Sciatic nerve (tissue), 2 donors: ENCODE data around the gene PTPN14. TPM values are rescaled to one million over a fixed set of nuclear protein-coding genes. Genes with fewer than 3 reads are reported as not detected.
A peak's percentile ranks its signal among the peaks of the same experiment; 100 is the strongest.
"Not testable (repeated sequence)": the region's sequence is repeated elsewhere in the genome, so short reads cannot be mapped to it uniquely, and the experiment has no call there.

Source experiments
- ATAC-seq: fragments of 200-7000 bp; cut with Tn5 transposase; one replicate; pipeline ENCODE4 v1.9.1; 2020; ENCODE audit warnings: mild to moderate bottlenecking, moderate library complexity
- DNase-seq: peaks from one replicate; pipeline ENCODE4 v3.0.0-alpha.2; 2020; ENCODE audit warnings: low spot score
- intact Hi-C: fragments of 100-400 bp; cut with DNase I; formaldehyde crosslinking; loops from one replicate; pipeline ENCODE4 v1.14.2; 2022
- total RNA-seq: library from RNA; stranded (reverse); fragmentation: NEBNext Ultra II Directional; extraction: Animal tissue kit (Norgen Biotek cat#: 25700); gene quantifications from one replicate; pipeline ENCODE4 v1.2.1, GENCODE V29; 2021
- donor health status: DM: no; HTN: no; CAD: no.
- donor health status: DM: no; HTN: no; CAD: no.

The PTPN14 gene
- total RNA-seq, 1 donor from 2014 or later: 85.9 TPM

DNA sequence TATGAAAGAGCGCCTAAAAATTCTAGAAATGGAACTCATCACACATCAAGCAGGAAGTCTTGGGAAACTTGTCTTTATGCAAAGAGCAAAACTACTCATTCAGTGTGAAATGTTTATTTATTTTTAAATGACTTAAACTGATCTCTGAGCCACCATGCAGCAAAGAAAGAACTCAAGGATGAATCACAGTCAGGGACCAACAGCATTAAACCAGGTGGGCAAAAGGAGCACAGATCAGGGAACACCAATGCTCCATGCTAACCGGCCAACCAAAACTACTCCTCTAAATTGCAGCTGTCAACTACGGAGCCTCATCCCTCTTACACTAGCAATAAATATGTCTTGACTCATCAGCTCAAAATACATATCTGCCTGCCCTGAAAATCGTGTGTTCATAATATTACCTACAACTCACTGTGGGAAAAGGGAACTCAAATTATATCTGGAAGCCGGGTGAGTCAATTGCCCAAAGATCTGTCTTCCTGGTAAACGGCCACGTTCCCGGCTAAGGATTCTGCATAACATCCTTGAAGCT is 129.2 kb downstream of the PTPN14 start:
- ATAC-seq (no peak), DNase-seq (no peak)
- intact Hi-C loops: no loop called here

DNA sequence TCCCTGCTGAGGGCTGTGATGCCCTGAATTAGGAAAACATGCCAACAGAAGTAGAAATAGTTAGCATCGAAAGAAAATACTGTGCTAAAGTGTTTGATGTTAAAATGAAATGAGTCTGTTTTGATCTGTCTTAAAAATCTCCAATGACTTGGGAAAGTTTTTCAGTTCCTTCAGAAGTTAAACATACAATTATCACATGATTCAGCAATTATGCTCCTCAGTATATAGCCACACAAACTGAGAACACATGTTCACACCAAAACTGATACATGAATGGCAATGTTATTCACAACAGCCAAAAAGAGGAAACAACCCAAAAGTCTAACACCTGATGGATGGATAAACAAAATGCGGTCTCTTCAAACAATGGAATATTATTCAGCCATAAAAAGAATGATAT is 130.6 kb downstream of the PTPN14 start:
- no peak for DNase-seq
- no peak for ATAC-seq
- intact Hi-C loops: no loop called here

GRCh38 chr1:214420341-214420740 is 131.1 kb downstream of the PTPN14 start:
- ATAC-seq (no peak), DNase-seq (no peak)
- intact Hi-C loops: no loop called here

DNA sequence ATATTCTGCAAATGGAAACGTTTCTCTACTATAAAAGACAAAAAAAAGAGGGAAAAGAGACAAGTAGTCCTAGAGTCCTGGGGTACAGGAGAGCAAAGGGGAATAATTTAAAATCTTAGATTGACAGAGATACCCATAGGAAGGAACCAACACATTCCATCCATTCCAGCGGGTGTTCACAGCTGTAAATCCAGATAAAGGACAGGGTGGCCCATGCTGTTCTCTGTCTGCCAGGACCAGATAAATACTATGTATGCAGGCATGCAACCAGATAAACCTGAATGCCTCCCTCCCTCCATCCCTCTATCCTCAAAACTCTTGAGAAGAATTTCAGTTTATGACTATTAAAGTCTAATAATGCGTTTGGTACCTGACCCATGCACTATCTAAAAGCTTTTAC is 131.8 kb downstream of the PTPN14 start:
- DNase-seq (no peak), ATAC-seq (no peak)
- intact Hi-C loops: no loop called here

GRCh38 chr1:214418391-214418790 is 133.0 kb downstream of the PTPN14 start:
- intact Hi-C loops: no loop called here
- DNase-seq (no peak), ATAC-seq (peak; percentile 12)

DNA sequence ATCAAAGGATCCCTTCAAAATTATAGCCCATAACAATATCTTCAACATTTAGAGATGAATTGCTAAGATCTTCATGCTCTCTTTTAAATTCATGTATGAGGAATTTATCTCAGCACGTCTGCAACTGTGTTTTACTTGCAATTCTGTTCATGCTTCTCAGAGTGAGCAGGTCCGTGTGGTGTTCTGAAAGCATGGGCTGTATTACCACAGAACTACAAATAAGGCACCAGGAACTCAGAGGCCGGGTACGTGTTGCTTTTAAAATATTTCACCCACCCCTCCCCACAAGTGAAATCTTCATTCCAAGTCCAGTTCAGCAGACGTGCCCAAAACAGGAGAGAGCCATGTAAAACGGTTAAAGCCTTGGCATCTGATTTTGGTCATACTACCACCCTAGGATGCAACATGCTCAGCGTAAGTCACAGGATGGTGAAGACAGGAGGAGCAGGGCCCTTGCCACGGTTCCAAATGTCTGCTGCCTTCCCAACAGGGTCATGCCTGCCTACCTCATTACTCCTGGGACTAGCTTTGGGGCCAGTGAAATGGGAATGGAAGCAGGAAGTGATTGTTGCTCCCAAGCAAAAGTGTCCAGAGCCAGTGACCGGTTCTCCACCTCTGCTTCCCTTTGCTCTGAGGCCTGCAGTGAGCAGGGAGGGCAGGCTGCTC is 133.7 kb downstream of the PTPN14 start:
- intact Hi-C loops: no loop called here
- ATAC-seq: peak; percentile 22
- DNase-seq: no peak

GRCh38 chr1:214416858-214417257 is 134.5 kb downstream of the PTPN14 start:
- ATAC-seq: no peak
- intact Hi-C loops: no loop called here
- DNase-seq: no peak

DNA sequence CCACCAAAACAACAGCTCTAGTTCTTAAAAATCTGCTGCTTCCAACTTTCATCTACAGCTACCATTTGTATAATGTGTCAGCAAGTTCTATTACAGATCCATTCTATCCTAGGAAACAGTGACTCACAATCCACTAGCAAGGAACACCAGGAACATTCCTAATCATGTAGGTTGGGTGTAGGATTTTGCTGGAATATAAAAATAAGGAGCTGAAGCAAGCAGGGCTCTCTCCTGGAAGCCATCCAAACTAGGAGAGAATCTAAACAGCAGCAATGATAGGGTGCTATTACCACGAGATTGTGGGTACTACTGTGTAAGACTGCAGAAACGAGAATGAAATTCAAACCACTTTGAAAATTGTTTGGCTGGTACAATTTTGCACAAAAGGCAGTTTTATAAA is 135.0 kb downstream of the PTPN14 start:
- ATAC-seq: peak; percentile 32
- intact Hi-C loops: no loop called here
- DNase-seq: no peak

GRCh38 chr1:214415131-214415530 is 136.3 kb downstream of the PTPN14 start:
- intact Hi-C loops: no loop called here
- DNase-seq: no peak

DNA sequence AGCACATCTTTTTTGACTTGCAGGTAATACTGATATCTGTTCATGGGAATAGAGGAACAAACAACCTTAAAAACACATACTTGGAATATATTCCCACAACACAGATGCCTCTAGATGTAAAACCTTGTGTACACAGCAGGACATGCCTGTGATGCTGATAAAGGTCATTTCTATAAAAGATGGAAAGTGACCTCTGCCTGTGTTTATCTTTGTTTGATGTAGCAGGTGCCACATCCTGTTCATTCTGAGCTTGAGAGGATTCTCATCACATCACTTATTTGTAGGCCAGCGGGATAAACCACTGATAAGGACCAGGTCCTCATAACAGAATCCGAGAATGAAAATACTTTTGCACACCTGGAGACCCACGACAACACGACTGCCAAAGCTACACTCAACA is 136.7 kb downstream of the PTPN14 start:
- intact Hi-C loops: no loop called here
- DNase-seq (no peak), ATAC-seq (no peak)

More at GRCh38 chr1:214415131-214415530, 136.3 kb downstream of the PTPN14 start:
- no peak for ATAC-seq

DNA sequence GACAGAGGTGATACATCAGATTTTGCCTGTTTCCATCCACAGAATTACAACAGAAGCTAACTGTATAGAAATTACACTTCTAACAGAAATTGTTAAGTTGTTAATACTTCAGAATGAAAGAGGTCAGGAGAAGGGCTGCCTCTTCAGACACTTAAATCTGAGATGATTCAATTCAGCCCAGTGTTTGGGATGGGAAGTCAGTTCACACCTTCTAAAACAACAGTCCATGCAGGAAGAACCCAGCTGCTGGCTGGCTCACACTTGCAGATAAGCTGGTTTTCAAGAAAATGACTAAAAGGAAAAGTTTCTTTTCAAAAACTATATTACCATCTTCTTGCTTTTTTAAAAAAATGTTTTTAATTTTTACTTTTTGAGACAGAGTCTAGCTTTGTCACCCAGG is 138.1 kb downstream of the PTPN14 start:
- ATAC-seq: no peak
- intact Hi-C loops: no loop called here
- DNase-seq: no peak

DNA sequence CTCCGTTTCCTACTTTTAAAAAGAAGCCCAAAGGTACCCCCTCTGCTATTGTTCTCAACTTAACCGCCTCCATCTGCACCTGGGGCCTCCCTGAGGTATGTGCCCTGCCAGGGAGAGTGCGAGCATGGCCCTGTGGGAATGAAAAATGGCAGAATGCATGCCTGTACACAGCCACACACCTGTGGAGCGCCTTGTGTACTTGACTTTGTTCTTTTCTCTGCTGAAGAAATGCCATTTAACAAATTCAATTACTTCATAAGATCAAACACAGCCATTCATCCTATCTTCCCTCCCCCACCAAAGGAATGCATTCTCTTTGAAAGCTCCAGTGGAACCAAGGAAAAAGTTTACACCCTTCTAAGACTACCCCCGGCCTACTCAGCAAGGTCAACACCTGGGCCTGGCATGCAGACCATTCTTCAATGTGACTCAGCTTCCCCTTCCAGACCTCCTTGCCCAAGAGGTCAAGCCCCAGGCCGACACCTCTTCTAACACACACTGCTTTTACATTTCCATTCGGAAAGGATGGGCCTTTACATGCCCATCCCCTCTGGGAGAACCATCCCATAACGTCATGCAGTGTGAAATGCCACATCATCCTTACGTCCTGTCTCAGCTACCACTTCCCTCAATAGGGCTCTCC is 146.7 kb downstream of the PTPN14 start:
- no peak for DNase-seq
- no peak for ATAC-seq
- intact Hi-C loops: no loop called here

- ATAC-seq (no peak), DNase-seq (no peak)
- intact Hi-C loops: no loop called here
These were observed 147.2 kb downstream of the PTPN14 start for GRCh38 chr1:214404154-214404553.

DNA sequence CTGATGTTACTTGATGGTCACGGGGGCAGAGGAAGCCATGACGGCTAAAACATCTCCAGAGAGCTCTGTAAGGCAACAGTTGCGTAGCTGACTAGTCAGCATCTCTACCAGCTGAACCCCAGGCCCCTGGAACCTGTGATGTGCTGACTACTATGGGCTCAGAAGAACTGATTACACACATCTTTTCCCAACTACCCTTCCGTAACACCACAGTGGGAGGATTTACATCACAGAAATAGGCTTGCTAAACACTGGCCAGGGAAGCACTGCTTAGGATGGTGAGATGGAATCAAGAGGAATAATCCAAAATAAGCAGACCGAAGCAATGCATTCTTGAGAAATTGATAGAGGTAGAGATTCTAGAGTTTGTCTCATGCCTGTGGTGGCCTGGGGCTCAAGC is 148.0 kb downstream of the PTPN14 start:
- ATAC-seq (no peak), DNase-seq (no peak)
- intact Hi-C loops: no loop called here

DNA sequence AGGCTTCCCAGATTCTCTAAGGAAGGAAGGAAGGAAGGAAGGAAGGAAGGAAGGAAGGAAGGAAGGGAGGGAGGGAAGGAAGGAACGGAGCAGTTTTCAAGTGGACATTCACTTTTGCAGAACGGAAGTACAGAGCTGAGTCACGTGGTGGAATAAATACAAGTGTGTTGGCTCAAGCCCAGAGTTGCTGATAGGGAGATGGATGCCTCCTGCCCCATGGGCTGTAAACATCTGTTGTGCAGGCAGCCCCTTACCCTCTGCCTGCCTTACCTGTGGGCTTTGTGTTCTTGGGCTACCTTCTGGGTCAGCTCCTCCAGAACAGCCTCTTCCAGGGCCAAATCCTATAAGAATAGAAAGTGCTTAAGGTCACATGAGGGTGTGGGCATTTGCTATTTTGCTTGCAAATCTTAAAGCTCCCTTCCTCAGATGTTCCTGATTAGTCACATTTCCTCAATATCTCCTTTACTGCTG is 148.8 kb downstream of the PTPN14 start:
- intact Hi-C loops: no loop called here
- ATAC-seq: no peak

DNA sequence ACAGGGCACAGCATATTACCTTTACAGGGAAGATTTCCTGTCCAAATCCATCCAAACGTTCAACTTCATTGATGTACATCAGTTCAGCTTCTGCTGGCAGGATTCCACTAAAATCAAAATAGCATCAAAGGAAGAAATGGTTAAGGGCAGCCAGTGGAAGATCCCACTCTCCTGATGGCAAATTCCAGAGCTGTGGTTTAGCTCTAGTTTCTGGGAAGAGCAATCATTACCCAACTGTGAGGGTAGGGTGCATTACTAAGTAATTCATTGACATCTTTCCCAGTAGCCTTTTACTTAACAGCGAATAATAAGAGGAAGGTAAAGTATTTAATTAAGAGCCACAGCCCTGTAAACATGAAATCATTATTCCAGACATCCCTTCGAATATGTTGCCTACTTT is 149.7 kb downstream of the PTPN14 start:
- DNase-seq (no peak), ATAC-seq (no peak)
- intact Hi-C loops: no loop called here

More for the DNA sequence above, 148.8 kb downstream of the PTPN14 start:
- no peak for DNase-seq

- intact Hi-C loops: no loop called here
- ATAC-seq (no peak), DNase-seq (no peak)
These were observed 151.3 kb downstream of the PTPN14 start for GRCh38 chr1:214400131-214400530.

DNA sequence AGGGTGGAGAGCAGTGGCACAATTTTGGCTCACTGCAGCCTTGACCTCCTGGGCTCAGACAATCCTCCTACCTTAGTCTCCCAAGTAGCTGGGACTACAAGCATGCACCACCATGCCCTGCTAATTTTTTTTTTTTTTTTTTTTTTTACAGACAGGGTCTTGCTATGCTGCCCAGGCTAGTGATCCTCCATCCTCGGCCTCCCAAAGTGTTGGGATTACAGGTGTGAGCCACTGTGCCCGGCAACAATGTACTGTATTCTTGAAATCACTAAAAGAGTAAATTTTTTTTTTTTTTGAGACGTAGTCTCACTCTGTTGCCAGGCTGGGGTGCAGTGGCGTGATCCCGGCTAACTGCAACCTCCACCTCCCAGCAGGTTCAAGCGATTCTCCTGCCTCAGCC is 152.9 kb downstream of the PTPN14 start:
- ATAC-seq: no peak
- no peak for DNase-seq
- intact Hi-C loops: no loop called here

DNA sequence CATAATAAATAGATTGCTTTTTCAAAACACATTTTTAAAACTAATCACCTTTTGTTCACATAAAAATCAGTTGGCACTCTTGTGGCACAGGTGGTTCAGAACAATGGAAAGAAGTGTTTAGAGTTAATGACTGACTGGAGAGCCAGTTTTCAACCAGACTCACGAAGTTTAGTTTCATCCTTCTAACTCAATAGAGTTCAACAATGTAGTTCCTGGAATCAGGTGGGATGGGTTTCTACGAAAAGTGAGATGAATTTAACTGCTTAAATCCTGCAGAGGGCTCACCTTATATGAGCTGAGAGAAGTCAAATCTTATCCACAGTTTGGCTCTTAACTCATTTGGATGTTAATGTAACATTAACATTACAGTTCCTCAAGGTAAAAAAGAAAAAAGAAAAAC is 153.9 kb downstream of the PTPN14 start:
- intact Hi-C loops: no loop called here
- DNase-seq: no peak
- no peak for ATAC-seq

DNA sequence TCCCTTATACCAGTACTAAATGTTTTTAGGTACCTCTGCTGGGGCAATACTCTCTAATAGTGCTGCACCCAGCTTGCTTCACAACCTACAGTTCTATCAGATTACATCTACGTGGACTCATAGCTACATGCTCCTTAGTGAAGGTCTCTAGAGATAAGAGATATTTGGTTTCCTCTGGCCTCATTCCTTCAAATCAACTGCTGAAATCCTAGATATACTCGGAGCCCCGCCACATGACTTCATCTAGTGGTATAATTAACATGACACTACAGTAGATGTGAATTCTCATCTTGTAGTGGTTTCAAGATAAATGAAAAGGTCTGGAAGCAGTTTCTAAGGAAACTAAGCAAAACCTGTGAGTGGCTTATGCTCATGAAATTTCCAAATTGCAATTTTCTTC is 155.1 kb downstream of the PTPN14 start:
- intact Hi-C loops: no loop called here
- DNase-seq (no peak), ATAC-seq (no peak)

- ATAC-seq, intact Hi-C loops, DNase-seq: not testable (repeated sequence)
These were observed 156.8 kb downstream of the PTPN14 start for GRCh38 chr1:214394569-214394968.
